Stimulated activated CD8-positive, alpha-beta memory T cell treated with anti-CD3 and anti-CD28 coated beads, Interleukin-15, amount 100 ng/mL, for 1 hour (primary cell): ENCODE results near the gene SSBP2.
"Not testable (repeated sequence)": the region's sequence is repeated elsewhere in the genome, so short reads cannot be mapped to it uniquely, and the experiment has no call there.

Experiments used
- DNase-seq: peaks from one replicate; pipeline ENCODE4 v3.0.0-alpha.2; 2020; ENCODE audit warnings: low read depth

Gene SSBP2

DNA sequence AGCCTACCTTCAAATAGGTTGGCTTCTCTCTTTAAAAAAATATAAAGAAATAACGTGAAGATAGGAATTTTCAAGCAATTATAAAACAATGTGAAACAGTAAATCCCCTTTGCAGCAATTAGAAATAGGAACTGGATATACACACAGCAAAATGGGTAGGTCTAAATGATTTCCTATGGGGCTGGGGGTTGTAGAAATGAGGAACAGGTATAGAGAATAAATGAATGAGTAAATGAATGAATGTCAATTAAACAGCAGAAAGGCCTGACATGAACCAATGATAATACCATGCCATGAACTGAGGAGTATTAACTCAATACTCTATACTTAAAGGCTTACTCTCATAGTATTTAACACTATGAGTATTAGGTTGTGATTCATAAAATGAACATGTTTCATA is 21.6 kb downstream of the SSBP2 start:
- no peak for DNase-seq

DNA sequence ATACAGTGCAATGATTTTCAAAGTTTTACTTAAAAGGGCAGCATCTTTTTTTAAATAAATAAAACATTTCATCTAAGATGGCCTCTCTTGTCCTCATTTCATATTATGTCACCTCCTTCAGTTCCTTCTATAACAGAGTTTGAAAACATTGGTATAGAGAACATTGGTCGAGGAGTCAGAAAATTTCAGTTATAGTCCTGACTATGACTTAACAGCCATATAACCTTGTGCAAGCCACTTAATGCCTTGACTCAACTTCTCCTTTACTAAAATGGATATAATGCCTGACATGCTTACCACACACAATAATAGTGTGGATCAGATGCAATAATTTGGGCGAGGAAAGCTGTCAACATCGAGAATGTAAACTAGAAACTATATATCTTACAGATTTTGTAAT is 22.6 kb downstream of the SSBP2 start:
- DNase-seq = no peak

DNA sequence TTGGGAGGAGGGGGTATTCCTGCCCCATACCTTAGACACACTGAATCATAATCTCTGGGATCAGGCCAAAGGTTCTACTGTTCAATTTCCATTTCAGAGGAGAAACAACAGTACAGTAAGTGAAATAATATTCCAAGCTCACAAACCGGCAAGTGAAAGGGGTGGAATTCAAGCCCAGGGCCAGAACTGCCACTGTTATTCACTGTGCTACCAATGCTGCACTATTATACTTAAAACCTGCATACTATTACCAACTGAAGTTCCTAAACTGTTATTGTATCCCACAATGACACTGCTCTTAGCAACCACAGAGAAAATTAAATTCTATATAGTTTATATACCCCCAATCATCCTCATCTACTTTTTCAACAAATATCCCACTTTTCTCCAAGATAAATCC is 24.6 kb downstream of the SSBP2 start:
- no peak for DNase-seq

DNA sequence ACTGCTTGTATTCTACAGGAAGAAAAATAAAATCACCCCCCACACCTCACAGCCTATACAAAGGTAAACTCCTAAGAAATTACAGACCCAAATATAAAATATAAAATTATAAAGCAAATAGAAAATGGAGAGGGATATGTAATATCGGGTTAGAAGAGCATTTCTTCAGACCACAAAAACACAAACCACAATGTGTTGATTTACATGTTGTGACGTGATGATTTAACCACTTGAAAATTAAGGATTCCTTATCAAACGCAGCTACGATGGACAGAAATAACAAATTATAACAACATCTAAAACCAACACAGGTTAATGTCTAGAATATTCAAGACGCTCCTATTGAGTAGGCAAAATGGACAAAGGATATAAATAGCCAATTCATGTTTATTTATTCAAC is 26.3 kb downstream of the SSBP2 start:
- no peak for DNase-seq

DNA sequence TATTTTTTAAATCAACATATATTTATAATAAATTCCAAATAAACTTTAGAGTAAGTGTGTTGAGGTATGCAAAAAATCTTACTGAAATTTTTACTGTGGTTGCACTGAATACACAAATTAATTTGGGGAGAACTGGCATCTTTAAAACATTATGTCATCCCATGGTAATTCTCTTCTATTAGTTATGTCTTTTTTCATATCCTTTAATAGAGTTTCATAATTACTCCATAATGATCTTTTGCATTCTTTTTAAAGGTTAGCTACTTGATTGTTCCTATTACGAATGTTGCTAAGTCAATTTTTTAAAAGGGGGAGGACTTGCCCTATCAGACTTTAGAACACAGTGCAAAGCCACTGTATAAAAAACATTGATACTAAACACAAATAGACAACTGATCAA is 26.8 kb downstream of the SSBP2 start:
- no peak for DNase-seq

DNA sequence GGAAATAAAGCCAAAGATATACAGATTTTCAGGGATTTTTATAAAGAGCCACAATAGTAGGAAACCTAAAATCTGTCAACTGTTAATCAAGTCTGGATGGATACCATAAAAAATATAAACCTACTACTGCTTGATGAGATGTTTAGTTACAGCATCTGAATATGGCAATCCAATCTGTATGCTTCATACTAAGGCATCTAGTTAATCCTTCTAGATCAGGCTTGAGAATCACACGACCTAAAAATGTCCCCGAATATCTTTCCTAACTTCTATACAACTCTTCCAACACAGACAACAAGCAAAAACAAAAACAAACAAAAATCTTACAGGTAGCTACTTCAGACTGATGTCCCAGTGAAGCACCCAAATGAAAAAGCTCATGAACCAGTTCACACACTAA is 29.8 kb downstream of the SSBP2 start:
- no peak for DNase-seq

DNA sequence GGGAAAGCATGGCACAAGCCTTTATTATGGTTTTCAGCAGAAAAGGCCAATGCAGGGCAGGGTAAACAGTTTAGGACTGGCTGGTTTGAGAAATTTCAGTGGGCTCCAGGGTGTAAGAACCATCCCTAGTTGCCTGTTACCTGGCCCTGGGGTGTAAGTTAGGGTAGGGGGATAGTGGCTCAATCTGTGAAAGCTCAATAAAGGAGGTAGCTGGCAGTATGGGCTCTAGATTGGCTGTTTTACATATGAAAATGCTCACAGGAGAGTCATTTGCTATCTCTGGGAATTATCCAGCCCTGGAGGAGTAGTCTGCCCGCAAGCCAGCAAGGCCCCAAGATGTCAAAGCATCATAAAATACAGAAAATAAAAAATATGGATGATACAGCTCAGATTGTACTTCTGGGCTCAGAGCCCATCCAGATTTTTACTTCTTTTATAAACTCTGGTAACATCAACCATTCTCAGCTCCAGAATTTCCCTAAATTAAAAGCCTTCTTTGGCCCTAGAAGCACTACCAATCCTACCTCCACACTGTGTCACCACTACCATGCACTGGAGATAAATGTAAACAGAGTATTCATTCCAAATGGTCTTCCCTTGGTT is 31.1 kb downstream of the SSBP2 start:
- DNase-seq = no peak

DNA sequence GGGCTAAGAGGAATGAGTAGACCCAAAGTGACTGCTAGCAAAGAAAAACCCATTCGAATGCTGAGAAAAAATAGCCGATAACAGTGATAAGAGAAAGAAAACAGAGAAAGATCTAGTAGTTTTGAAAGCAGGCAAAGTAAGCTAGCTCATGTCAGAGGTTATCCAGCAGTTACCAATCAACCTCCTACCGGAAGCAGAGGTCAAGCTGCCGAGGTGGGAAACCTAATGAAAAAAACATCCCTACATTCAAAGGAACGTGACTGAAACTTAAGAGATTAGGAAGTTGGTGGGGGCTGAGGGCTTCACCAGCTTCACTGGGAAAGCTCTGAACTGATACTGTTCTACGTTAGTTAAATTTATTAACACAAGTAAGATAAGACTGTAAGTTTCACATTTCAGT is 32.6 kb downstream of the SSBP2 start:
- DNase-seq = no peak

DNA sequence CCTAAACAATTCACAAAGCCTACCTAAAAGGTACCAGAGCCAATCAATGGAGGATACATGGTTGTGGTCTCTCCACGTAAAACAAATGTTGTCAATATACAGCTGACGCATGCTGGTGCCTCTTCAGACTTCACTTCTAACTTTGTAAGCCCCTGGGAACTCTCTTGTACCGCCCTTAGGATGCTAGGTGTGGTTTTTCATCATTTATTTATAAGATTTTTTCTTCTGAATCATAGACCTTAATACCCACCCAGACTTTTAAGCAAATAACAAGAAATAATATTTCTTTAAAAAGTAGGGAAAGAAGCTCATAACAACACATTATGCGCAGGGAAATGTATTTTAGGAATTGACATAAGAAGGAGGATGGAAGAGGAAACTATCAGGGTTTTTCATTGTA is 33.0 kb downstream of the SSBP2 start:
- DNase-seq = no peak

DNA sequence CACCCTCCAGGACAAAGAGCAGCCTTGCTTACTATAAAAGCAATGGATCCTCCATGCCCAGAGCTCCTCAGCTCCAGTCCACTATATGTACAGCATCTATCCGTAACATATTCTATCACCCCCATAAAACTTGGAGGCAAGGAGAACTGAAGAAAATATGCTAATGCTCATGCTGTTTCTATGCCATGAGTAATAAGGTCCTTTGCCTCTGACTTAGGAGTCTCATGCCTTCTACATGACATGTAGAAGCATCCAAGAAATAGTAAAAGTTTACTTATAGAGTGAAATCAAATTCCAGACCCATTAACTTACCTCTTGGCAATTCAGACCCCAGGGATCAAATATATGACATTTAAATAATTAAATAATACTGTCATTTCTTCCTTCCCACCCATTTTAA is 33.7 kb downstream of the SSBP2 start:
- no peak for DNase-seq

DNA sequence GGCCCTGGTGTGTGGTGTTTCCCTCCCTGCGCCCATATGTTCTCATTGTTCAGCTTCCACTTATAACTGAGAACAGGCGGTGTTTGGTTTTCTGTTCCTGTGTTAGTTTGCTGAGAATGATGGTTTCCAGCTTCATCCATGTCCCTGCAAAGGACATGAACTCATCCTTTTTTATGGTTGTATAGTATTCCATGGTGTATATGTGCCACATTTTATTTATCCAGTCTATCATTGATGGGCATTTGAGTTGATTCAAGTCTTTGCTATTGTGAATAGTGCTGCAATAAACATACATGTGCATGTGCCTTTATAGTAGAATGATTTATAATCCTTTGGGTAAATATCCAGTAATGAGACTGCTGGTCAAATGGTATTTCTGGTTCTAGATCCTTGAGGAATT is 36.8 kb downstream of the SSBP2 start:
- DNase-seq = not testable (repeated sequence)

DNA sequence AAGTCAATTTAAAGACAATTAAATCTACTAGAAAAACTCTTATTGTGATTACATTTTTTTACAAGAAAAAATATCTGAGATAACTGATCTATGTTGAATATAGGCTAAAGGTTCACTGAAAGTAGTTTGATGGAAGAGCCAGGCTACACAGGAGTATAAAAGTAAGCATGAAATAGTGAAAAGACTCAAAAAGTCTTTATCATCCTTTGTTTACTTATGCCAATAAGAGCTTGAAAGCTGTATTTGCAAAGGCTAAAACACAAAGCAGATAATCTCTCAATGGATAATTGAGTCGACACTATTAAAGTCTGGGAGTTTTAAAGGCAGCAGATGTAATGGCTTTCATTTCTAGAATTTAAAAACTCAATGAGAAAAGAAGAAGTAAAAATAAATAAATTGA is 42.0 kb downstream of the SSBP2 start:
- DNase-seq = no peak

DNA sequence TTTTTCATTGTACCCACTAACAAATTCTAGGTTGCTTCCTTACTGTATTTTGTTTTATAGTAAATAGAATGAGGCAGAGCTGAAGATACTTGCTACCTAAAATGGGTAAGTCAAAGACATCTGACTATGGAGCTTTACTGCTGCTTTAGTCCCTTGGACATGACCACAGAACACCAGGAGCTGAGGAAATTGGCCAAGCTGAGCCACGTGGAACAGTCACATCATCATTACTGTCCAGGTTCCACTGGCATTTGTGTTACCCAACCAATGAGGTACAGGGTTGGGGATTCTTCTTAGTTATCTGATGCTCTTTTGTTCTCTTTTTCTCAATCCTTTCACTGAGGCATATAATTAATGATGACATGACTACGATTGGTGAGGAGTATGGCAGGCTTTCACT is 47.1 kb downstream of the SSBP2 start:
- DNase-seq = no peak

DNA sequence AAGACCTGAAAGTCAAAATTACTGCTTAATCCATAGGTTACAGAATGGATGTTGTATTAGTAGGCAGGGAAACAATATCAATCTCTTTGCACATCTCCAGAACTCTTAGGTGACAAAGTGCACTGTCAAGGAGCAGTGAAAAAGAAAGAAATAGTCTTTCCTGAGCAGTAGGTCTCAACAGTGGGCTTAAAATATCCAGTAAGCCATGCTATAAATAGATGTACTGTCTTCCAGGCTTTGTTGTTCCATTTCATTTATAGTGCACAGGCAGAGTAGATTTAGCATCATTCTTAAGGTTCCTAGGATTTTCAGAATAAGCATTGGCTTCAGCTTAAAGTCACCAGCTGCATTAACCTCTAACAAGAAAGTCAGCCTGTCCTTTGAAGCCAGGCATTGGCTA is 50.7 kb downstream of the SSBP2 start:
- no peak for DNase-seq

DNA sequence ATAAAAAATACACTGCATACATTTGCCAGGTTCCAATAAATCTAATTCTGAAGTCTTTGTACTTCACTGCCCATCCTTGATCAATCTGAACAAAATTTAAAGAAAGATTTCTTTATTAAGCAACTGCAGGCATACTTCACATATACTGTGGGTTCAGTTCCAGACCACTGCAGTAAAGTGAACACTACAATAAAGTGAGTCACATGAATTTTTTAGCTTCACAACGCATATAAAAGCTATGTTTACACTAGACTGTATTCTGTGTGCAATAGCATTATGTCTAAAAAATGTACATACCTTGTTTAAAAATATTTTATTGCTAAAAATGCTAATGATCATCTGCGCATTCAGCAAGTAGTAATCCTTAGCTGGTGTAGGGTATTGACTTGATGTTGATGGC is 52.1 kb downstream of the SSBP2 start:
- no peak for DNase-seq

DNA sequence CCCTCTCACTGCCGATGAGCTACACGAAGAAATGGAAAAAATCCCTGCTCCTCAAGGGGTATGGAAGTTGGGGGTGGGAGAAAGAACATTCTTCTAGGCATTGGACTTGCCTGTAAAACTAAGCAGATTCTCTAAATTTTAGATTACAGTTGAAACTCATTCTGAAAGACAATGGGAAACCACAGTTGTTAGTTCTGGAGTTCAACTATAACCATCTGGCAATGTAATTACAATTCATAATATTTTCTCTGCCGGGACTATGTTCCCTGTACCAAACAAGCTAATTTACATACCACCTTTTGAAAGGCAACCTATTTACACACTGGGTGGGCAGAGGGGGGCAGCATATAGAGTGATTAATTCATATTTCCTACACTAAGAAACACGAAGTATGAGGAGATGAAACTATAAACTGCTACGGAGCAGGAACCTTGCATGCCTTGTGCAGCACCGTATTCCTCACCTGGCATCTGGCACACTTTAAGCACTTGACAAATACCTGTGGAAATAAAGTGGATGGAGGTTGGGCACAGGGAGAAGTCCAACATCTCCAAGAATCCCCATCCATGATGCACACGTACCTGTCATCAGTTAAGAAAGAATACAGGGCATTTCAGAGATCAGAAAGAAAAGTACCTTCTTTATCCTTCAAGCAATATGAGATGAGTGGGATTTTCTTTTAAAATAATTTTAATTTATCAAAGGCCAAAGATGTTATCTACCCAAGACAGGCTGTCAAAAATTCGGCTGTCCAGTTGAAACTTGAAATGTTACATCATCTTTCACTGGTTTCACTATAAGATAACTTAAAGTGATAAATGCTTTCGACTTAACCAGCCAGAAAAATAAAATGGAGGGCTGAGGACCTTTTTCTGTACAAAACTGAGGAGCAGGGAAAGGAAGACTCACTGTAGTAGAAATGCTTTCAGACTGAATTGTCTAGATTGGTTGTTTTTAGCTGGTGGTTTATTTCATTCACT is 54.2 kb downstream of the SSBP2 start:
- DNase-seq = no peak

DNA sequence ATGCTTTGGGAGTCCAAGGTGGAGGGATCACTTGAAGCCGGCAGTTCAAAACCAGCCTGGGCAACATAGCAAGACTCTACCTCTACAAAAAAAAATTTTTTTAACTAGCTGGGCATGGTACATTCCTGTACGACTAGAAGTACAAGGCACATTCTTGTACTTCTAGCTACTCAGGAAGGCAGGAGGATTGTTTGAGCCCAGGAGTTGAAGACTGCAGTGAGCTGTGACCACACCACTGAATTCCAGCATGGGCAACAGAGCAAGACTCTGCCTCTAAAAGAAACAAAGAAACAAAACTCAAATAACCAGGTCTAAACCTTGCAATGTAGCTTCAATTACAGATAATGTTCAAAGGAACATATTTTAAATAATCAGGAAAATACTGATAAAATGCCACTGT is 56.2 kb downstream of the SSBP2 start:
- no peak for DNase-seq

DNA sequence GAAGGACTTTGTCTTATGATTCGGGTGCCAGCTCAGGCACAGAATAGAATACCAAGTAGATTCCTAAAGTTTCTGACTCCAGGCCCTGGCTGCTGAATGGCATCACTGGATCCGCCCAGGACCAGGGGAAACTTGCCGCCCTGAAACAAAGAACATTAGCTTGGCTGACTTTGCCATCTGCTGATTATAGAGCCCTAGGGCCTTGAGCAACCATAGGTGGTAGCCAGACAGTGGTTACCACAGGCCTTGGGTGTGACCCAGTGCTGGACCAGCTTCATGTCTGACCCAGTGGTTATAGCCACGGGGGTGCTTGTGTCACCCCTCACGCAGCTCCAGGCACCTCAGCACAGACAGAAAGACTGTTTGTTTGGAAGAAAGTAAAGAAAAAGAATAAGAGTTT is 62.7 kb downstream of the SSBP2 start:
- DNase-seq = no peak

DNA sequence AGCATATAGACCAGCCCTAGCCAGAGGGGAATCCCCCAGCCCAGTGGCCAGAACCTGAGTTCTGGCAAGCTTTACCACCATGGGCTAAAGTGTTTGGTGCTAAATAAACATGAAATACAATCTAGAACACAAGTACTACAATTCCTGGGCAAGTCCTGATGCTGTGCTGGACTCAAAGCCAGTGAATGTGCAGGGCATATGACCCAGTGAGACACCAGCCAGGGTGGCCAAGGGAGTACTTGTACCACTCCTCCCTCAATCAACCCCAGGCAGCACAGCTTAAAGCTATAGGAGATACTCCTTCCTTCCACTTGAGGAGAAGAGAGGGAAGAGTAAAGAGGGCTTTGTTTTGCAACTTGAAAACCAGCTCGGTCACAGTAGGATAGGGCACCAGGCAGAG is 63.6 kb downstream of the SSBP2 start:
- DNase-seq = no peak

DNA sequence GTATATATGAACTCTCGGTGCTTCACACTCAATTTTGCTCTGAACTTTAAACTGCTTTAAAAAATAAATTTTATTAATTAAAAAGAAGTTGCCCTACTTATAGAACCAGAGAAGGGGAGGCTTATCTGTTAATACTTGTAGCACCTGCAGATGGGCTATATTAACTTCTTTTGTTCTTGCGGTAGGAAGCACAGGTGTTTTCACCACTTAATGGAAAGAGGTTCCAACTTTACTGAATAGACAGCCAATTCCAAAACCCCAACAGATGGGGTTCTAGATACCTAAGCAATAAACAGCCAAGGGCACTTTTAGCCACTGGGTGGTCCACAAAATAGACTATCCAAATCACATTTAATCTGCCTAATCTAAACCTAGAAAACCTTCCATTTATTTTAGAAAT is 65.4 kb downstream of the SSBP2 start:
- DNase-seq = no peak

DNA sequence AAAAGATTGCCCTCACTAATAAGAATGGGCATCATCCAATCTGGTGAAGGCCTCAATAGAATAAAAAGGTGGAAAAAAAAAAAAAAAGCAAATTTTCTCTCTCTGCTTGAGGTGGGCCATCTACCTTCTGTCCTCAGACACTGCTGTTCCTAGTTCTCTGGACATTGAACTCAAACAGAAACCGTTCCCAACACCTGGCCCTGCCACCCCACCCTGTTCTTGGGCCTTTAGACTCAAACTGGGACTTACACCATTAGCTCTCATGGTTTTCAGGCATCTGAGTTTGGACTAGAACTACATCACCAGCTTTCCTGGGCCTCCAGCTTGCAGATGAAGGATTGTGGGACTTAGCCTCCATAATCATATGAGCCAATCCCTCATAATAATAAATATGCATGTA is 71.0 kb downstream of the SSBP2 start:
- no peak for DNase-seq

DNA sequence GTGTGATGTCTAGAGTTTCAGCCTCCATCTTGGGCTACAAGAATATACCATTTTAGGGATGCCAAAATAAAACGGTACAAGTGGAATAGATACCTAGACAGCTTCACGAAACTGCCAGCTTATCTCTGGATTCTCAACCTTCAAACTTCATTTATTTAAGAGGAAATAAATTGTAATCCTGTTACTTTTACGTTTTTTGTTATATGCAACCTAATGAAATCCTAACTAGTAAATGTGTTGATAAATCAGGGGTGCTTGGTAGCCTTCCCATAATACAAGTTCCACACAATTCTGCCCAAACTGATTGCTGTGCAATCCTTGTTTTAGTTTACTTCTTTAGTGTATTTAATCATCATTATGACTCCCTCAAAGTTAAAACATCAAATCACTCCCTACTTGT is 75.5 kb downstream of the SSBP2 start:
- DNase-seq = no peak

DNA sequence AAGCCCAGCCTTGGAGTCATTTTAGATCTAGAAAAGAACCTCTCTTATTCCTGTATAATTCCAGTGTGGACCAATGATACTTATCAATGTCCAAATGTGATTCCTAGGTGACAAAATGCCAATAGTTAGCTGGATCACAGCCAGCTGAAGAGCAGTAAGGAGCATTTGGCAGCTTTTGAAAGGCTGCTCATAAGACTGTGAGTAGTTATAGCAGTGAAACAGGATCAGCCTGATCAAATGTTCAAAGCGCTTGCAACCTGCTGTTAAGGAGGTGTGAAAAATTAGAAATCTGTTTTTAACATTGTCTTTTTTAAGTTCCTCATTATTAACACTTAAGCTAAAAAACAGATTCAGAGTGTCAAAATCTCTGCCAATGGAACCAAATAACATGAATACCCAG is 85.1 kb downstream of the SSBP2 start:
- DNase-seq = no peak

DNA sequence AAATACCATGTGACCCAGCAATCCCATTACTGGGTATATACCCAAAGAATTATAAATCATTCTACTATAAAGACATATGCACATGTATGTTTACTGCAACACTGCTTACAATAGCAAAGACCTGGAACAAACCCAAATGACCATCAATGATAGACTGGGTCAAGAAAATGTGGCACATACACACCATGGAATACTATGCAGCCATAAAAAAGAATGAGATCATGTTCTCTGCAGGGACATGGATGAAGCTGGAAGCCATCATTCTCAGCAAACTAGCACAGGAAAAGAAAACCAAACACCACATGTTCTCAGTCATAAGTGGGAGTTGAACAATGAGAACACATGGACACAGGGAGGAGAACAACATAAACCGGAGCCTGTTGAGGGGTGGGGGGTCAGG is 90.3 kb downstream of the SSBP2 start:
- DNase-seq = not testable (repeated sequence)
